ENCODE measurements around the gene ANAPC7.

- TF ChIP-seq CTCF (tag by site-specific recombination; IDR thresholded peaks at IDR 0.05) (no peak; the same call in 1 of the 2 replicates), PRDM10 (tag by site-specific recombination; IDR thresholded peaks at IDR 0.05) (no peak), ZNF274 (IDR thresholded peaks at IDR 0.05; ENCODE audit: low read length) (no peak), ZNF274 (tag by site-specific recombination; IDR thresholded peaks at IDR 0.05; ENCODE audit: borderline replicate concordance) (no peak), ZIC2 (tag by site-specific recombination; IDR thresholded peaks at IDR 0.05) (no peak), ZNF660 (tag by site-specific recombination; IDR thresholded peaks at IDR 0.05) (no peak), ZNF768 (tag by site-specific recombination; IDR thresholded peaks at IDR 0.05) (no peak), YY1 (tag by site-specific recombination; IDR thresholded peaks at IDR 0.05) (no peak), BCL11A (tag by site-specific recombination; IDR thresholded peaks at IDR 0.05; ENCODE audit: low read depth) (no peak), ZNF133 (tag by site-specific recombination; IDR thresholded peaks at IDR 0.05) (no peak)
Observed at GRCh38 chr12:110339184-110339952, 64.1 kb downstream of the ANAPC7 start.

All from HEK293 (cell line).